ENCODE results near the gene MCF2L2.

- TF ChIP-seq CTCF (IDR thresholded peaks at IDR 0.05; ENCODE audit: low read depth, low read length) (no peak), MAX (IDR thresholded peaks at IDR 0.05; ENCODE audit: low read depth, low read length) (no peak), POLR2A (IDR thresholded peaks at IDR 0.05; ENCODE audit: extremely low read depth, insufficient read length) (no peak)
Measured at GRCh38 chr3:183233966-183234365, 194.5 kb downstream of the MCF2L2 start.

All from NB4 (cell line).